HepG2 (cell line): ENCODE data around the gene CDC14B. TPM values are rescaled to one million over a fixed set of nuclear protein-coding genes. Genes with fewer than 3 reads are reported as not detected.

Experiments
- BCL6 ChIP-seq: IDR thresholded peaks from 2 replicates; pipeline ENCODE4 v1.6.1; 2016; ENCODE audit warnings: missing genetic modification reagents, missing compliant biosample characterization
- CREM ChIP-seq, 2 experiments: sonication (generic) in 1 of 2; formaldehyde crosslinking in 1 of 2; IDR thresholded peaks; 2 replicates each; pipeline versions ENCODE4 v1.4.0 to v1.6.1; 2016 to 2020; ENCODE audit warnings: antibody characterized with exemption in 1 of 2, mild to moderate bottlenecking in 1 of 2, missing genetic modification reagents in 1 of 2
- CSRNP1 ChIP-seq: sonication (generic); formaldehyde crosslinking; IDR thresholded peaks from 2 replicates; pipeline ENCODE4 v1.8.1; 2023; ENCODE audit warnings: mild to moderate bottlenecking, missing genetic modification reagents
- GATA4 ChIP-seq: sonication (generic); IDR thresholded peaks from 2 replicates; pipeline ENCODE4 v1.6.1; 2016; ENCODE audit warnings: antibody characterized with exemption, low read depth, borderline replicate concordance
- HDAC1 ChIP-seq: sonication (generic); formaldehyde crosslinking; IDR thresholded peaks from 2 replicates; pipeline ENCODE4 v1.5.1; 2020; ENCODE audit warnings: mild to moderate bottlenecking, missing genetic modification reagents
- MAF1 ChIP-seq: sonication (generic); formaldehyde crosslinking; IDR thresholded peaks from 2 replicates; pipeline ENCODE4 v1.5.0; 2020; ENCODE audit warnings: missing genetic modification reagents, borderline replicate concordance
- MAFK ChIP-seq, 2 experiments: IDR thresholded peaks in 1 of 2; conservative IDR thresholded peaks in 1 of 2; 2 replicates each; pipeline ENCODE4 v1.6.1; 2011; ENCODE audit warnings: improper control_type of control experiment in 2 of 2, low read length in 2 of 2
- MXI1 ChIP-seq: IDR thresholded peaks from 3 replicates; pipeline ENCODE4 v1.6.1; 2012; ENCODE audit warnings: low read depth, low read length, inconsistent platforms, borderline replicate concordance
- TBX2 ChIP-seq: sonication (generic); formaldehyde crosslinking; IDR thresholded peaks from 2 replicates; pipeline ENCODE4 v1.5.0; 2020; ENCODE audit warnings: missing genetic modification reagents, mild to moderate bottlenecking, borderline replicate concordance
- TBX3 ChIP-seq: fragments of 450-650 bp; IDR thresholded peaks from 2 replicates; pipeline ENCODE4 v1.6.1; 2017; ENCODE audit warnings: antibody characterized with exemption, mild to moderate bottlenecking, inconsistent platforms, borderline replicate concordance
- TCF7 ChIP-seq: sonication (generic); IDR thresholded peaks from 2 replicates; pipeline ENCODE4 v1.6.1; 2016; ENCODE audit warnings: antibody characterized with exemption, low read depth
- TEAD2 ChIP-seq: sonication (generic); formaldehyde crosslinking; IDR thresholded peaks from 2 replicates; pipeline ENCODE4 v1.9.0; 2021; ENCODE audit warnings: missing genetic modification reagents
- TEF ChIP-seq: sonication (generic); formaldehyde crosslinking; IDR thresholded peaks from 2 replicates; pipeline ENCODE4 v1.5.0; 2020; ENCODE audit warnings: missing genetic modification reagents
- ZBTB26 ChIP-seq: IDR thresholded peaks from 2 replicates; pipeline ENCODE4 v1.6.1; 2016; ENCODE audit warnings: missing compliant biosample characterization, missing genetic modification reagents, borderline replicate concordance
- ZNF274 ChIP-seq: sonication (generic); formaldehyde crosslinking; IDR thresholded peaks from 2 replicates; pipeline ENCODE4 v1.5.1; 2020; ENCODE audit warnings: mild to moderate bottlenecking, missing genetic modification reagents
- ZNF407 ChIP-seq: sonication (generic); formaldehyde crosslinking; IDR thresholded peaks from one replicate; pipeline ENCODE4 v1.5.1; 2020; ENCODE audit warnings: mild to moderate bottlenecking, missing genetic modification reagents; ENCODE audit errors: not compliant biosample characterization
- polyA plus RNA-seq, 8 experiments: library from polyadenylated mRNA; depleted of rRNA in 3 of 8; stranded (reverse) in 7 of 8; unstranded in 1 of 8; fragments of >200 nt; fragmentation: Illumina TruSeq in 4 of 8; extraction: Trizol in 4 of 8; gene quantifications; 2 replicates each; pipeline versions ENCODE4 v1.2.1 to v1.2.3, GENCODE V29; 2011 to 2016; ENCODE audit warnings: low read depth in 4 of 8, missing spikeins in 1 of 8, mixed read lengths in 1 of 8; ENCODE audit not compliant: insufficient read depth in 1 of 8
- total RNA-seq, 5 experiments: library from RNA; depleted of rRNA; stranded (reverse); fragments of >200 nt; fragmentation: Illumina TruSeq; extraction: Trizol; gene quantifications; 2 replicates each; pipeline ENCODE4 v1.2.3, GENCODE V29; 2016; ENCODE audit warnings: low read depth in 1 of 5

The CDC14B gene
- total and polyA plus RNA-seq, 2 of the 13 experiments (the other 11 are each of a cell fraction or from before 2014, with no cell fraction given): 25.8 to 33.3 TPM

GRCh38 chr9:96559339-96559943 lies 60.2 kb downstream of the CDC14B start (continued):
- no peak for TF ChIP-seq ZNF407 (CRISPR knock-in tag)
- peak; percentile 56; the same call in 1 of the 2 replicates for TF ChIP-seq CREM (IDR thresholded peaks at IDR 0.05)
- TF ChIP-seq CREM (CRISPR knock-in tag; IDR thresholded peaks at IDR 0.05): no peak
- no peak for TF ChIP-seq HDAC1 (CRISPR knock-in tag)
- TF ChIP-seq CSRNP1 (CRISPR knock-in tag): no peak
- no peak for TF ChIP-seq MXI1
- peak; percentile 70; the same call in 1 of the 2 replicates for TF ChIP-seq GATA4
- TF ChIP-seq MAFK (conservative IDR thresholded peaks at IDR 0.05 in 1 of 2, IDR thresholded peaks at IDR 0.05 in 1 of 2; ENCODE audit: low read length in 2 of 2): peak; percentile 76 to 88
- peak; percentile 46; the same call in 1 of the 2 replicates for TF ChIP-seq BCL6
- no peak for TF ChIP-seq MAF1
- no peak for TF ChIP-seq TEAD2 (CRISPR knock-in tag)
- no peak for TF ChIP-seq TEF (CRISPR knock-in tag)
- peak; percentile 80 for TF ChIP-seq TCF7
- TF ChIP-seq ZBTB26: no peak
- peak; percentile 41; the same call in 1 of the 2 replicates for TF ChIP-seq TBX2 (CRISPR knock-in tag)
- TF ChIP-seq TBX3: no peak
- no peak for TF ChIP-seq ZNF274 (CRISPR knock-in tag)
